Ascending aorta (tissue), 2 donors: ENCODE data around the gene MRFAP1. TPM values are rescaled to one million over a fixed set of nuclear protein-coding genes. Genes with fewer than 3 reads are reported as not detected.
"Not testable (repeated sequence)": the region's sequence is repeated elsewhere in the genome, so short reads cannot be mapped to it uniquely, and the experiment has no call there.

Source experiments
- DNase-seq, 2 donors: peaks; one replicate each; pipeline ENCODE4 v3.0.0-alpha.2; 2019; ENCODE audit warnings: low spot score in 2 of 2
- H3K27ac ChIP-seq, 2 donors: fragments of 200-600 bp; sonication (generic); one replicate each; pipeline ENCODE4 v1.5.1; 2016 to 2017; ENCODE audit warnings: mild to moderate bottlenecking in 1 of 2
- H3K27me3 ChIP-seq: fragments of 200-600 bp; sonication (generic); one replicate; pipeline ENCODE4 v1.5.1; 2017
- H3K36me3 ChIP-seq, 2 donors: fragments of 200-600 bp; sonication (generic); one replicate each; pipeline ENCODE4 v1.5.1; 2016
- H3K4me1 ChIP-seq, 2 donors: fragments of 200-600 bp; sonication (generic); one replicate each; pipeline ENCODE4 v1.5.1; 2016 to 2017; ENCODE audit warnings: mild to moderate bottlenecking in 1 of 2
- H3K4me3 ChIP-seq, 2 donors: fragments of 200-600 bp; sonication (generic); one replicate each; pipeline ENCODE4 v1.5.1; 2016 to 2017; ENCODE audit warnings: mild to moderate bottlenecking in 1 of 2
- H3K9me3 ChIP-seq, 2 donors: fragments of 200-600 bp; sonication (generic); one replicate each; pipeline ENCODE4 v1.5.1; 2016
- CTCF ChIP-seq, 3 experiments: fragments of 200-600 bp in 2 of 3; fragments of 450-650 bp in 1 of 3; sonication (generic) in 2 of 3; IDR thresholded peaks; one replicate each; pipeline ENCODE4 v1.5.1; 2016 to 2019; ENCODE audit warnings: antibody characterized with exemption in 3 of 3, mild to moderate bottlenecking in 1 of 3, moderate library complexity in 1 of 3
- intact Hi-C: fragments of 100-400 bp; cut with DNase I; formaldehyde crosslinking; loops from one replicate; pipeline ENCODE4 v1.15.1; 2023
- total RNA-seq: library from RNA; depleted of rRNA; stranded (reverse); fragments of >200 nt; gene quantifications from one replicate; pipeline ENCODE4 v1.1.0, GENCODE V29; 2016

Gene MRFAP1
- total RNA-seq, 1 donor from 2014 or later: 109 TPM

GRCh38 chr4:6665320-6665654, 24.8 kb downstream of the MRFAP1 start:
- H3K4me1 ChIP-seq: no peaks in the 10 kb centered on the region
- H3K36me3 ChIP-seq: no peaks in the 10 kb centered on the region
- no peaks in the 10 kb centered on the region for H3K9me3 ChIP-seq
- no peak overlapping the region for H3K27ac ChIP-seq
- no peak for TF ChIP-seq CTCF (IDR thresholded peaks at IDR 0.05)
- H3K4me3 ChIP-seq: no peak overlapping the region
- DNase-seq: no peak
- no peaks in the 10 kb centered on the region for H3K27me3 ChIP-seq
- intact Hi-C loops: loop anchor here (2.0 kb wide), 1 partner anchor 24 kb away; the partner anchor contains the start of gene MRFAP1

GRCh38 chr4:6668391-6668790, 27.9 kb downstream of the MRFAP1 start:
- Histone ChIP-seq H3K9me3 (no peaks in the 10 kb centered on the region), H3K27me3 (no peaks in the 10 kb centered on the region), H3K36me3 (no peaks in the 10 kb centered on the region), H3K4me1 (no peaks in the 10 kb centered on the region), H3K27ac (no peak overlapping the region), H3K4me3 (no peak overlapping the region)
- DNase-seq: no peak
- no peak for TF ChIP-seq CTCF (IDR thresholded peaks at IDR 0.05)
- intact Hi-C loops: no loop called here

GRCh38 chr4:6671648-6672047, 31.2 kb downstream of the MRFAP1 start:
- no peaks in the 10 kb centered on the region for H3K27me3 ChIP-seq
- H3K36me3 ChIP-seq: peaks cover 0 to 3% of the 10 kb centered on the region in 2 donors
- no peak overlapping the region for H3K27ac ChIP-seq
- no peak for DNase-seq
- H3K9me3 ChIP-seq: no peaks in the 10 kb centered on the region
- no peak overlapping the region for H3K4me3 ChIP-seq
- H3K4me1 ChIP-seq: peaks cover 14 to 19% of the 10 kb centered on the region in 2 donors
- intact Hi-C loops: loop anchor here (10.0 kb wide), 1 partner anchor 97 kb away; the partner anchor contains the start of gene MAN2B2
- TF ChIP-seq CTCF (IDR thresholded peaks at IDR 0.05): no peak

- no peaks in the 10 kb centered on the region for H3K9me3 ChIP-seq
- H3K4me1 ChIP-seq: peaks cover 14 to 24% of the 10 kb centered on the region in 2 donors
- H3K27me3 ChIP-seq: no peaks in the 10 kb centered on the region
- intact Hi-C loops: loop anchor here (10.0 kb wide), 1 partner anchor 97 kb away; the partner anchor contains the start of gene MAN2B2
- no peak overlapping the region for H3K27ac ChIP-seq
- H3K4me3 ChIP-seq: no peak overlapping the region
- TF ChIP-seq CTCF (IDR thresholded peaks at IDR 0.05): no peak
- H3K36me3 ChIP-seq: peaks cover 2 to 3% of the 10 kb centered on the region in 2 donors
- DNase-seq: no peak
Observed at GRCh38 chr4:6672131-6672530, 31.6 kb downstream of the MRFAP1 start.

GRCh38 chr4:6672541-6673190, 32.2 kb downstream of the MRFAP1 start:
- intact Hi-C loops: loop anchor here (10.0 kb wide), 1 partner anchor 98 kb away; the partner anchor contains the start of gene MAN2B2
- not testable (repeated sequence) for H3K27ac ChIP-seq

GRCh38 chr4:6673191-6673659, 32.7 kb downstream of the MRFAP1 start:
- not testable (repeated sequence) for DNase-seq, H3K27me3 ChIP-seq, H3K36me3 ChIP-seq, H3K9me3 ChIP-seq
- H3K27ac ChIP-seq: peak overlapping the region; percentile 68 to 87
- intact Hi-C loops: loop anchor here (10.0 kb wide), 1 partner anchor 98 kb away; the partner anchor contains the start of gene MAN2B2
- peak overlapping the region; percentile 93 for H3K4me3 ChIP-seq
- H3K4me1 ChIP-seq: peaks cover 14 to 26% of the 10 kb centered on the region in 2 donors

More at GRCh38 chr4:6672541-6673190, 32.2 kb downstream of the MRFAP1 start:
- not testable (repeated sequence) for H3K27me3 ChIP-seq, DNase-seq, H3K36me3 ChIP-seq, H3K4me3 ChIP-seq, H3K9me3 ChIP-seq
- H3K4me1 ChIP-seq: peaks cover 14 to 26% of the 10 kb centered on the region in 2 donors
